ENCODE measurements around the gene PACC1.
A peak's percentile ranks its signal among the peaks of the same experiment; 100 is the strongest.
"Not testable (repeated sequence)": the region's sequence is repeated elsewhere in the genome, so short reads cannot be mapped to it uniquely, and the experiment has no call there.

PACC1 gene

GRCh38 chr1:212326541-212326940 is 88.1 kb downstream of the PACC1 start:
- no peak for DNase-seq

DNA sequence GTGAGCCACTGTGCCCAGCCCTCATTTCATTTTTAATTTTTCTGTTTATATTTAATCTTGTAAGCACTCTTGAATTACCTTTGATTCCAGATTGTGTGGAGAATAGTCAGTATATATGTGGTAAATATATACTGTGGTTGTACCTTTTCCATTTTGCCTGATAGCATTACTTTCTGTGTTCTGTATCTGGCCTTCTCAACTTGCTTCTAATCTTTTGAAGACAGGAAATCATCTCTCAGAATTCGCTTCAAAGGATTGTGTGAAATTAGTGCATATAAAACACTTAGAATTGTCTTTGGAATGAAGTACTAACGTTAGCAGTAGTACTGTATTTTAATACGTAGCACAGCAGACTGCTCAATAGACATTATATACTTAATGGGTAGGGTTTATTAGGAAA is 91.6 kb downstream of the PACC1 start:
- DNase-seq, result no peak

GRCh38 chr1:212321031-212321430 is 93.7 kb downstream of the PACC1 start:
- DNase-seq, result not testable (repeated sequence)

DNA sequence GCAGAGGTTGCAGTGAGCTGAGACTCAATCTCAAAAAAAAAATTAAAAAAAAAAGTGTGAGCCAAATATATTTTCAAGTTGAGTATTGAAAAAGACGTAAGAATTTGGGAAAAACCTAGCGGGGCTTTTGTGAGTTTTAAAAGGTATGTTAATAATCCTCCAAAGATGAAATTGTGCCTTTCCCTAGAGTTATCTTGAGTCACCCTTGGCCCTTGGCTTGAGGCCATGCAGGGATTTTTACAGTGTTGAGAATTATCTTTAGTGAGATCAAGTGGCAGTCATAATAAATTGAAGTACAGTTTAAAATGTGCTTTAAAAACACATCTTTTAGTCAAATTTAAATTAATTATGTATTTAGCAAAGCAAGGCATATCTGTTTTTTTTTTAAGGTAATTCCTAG is 96.8 kb downstream of the PACC1 start:
- DNase-seq, result no peak

GRCh38 chr1:212315907-212316306 is 98.8 kb downstream of the PACC1 start:
- peak; percentile 31 to 57 (median 41) for DNase-seq

DNA sequence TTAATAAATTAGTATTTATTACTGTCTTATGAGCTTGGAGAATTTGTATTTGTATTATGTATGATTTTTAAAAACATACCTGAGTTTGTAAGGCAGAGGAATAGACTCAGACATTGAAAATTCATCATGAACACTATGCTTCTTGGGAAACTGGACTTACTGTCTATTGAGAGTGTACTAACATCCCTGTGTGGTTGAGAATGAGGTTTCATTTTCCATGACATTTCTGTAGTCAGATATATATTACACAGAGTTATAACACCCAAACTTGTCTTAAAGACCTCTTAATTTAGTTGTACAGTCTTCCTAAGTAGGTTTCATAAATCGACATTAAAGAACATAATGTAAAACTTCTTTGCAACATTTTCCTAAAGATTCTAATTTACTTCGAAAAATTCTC is 99.5 kb downstream of the PACC1 start:
- no peak for DNase-seq
